GM21390 (cell line): ENCODE data around the gene MACF1.
"Not testable (repeated sequence)": the region's sequence is repeated elsewhere in the genome, so short reads cannot be mapped to it uniquely, and the experiment has no call there.

ENCODE experiments used
- ATAC-seq: cut with Tn5 transposase; IDR thresholded peaks from one replicate; pipeline ENCODE4 v1.9.1; 2021; ENCODE audit not compliant: unreplicated experiment

Gene MACF1

GRCh38 chr1:39508266-39508665 lies 303.8 kb downstream of the MACF1 start:
- no peak for ATAC-seq

GRCh38 chr1:39508857-39509305 lies 304.4 kb downstream of the MACF1 start:
- peak; percentile 20 for ATAC-seq

GRCh38 chr1:39509360-39510009 lies 305.0 kb downstream of the MACF1 start:
- peak; percentile 49 for ATAC-seq

GRCh38 chr1:39510570-39511186 lies 306.2 kb downstream of the MACF1 start:
- not testable (repeated sequence) for ATAC-seq

GRCh38 chr1:39511477-39511876 lies 307.0 kb downstream of the MACF1 start:
- ATAC-seq = not testable (repeated sequence)

GRCh38 chr1:39512234-39512847 lies 307.8 kb downstream of the MACF1 start:
- ATAC-seq = not testable (repeated sequence)

GRCh38 chr1:39514710-39515124 lies 310.2 kb downstream of the MACF1 start:
- ATAC-seq = not testable (repeated sequence)

GRCh38 chr1:39515131-39516086 lies 310.9 kb downstream of the MACF1 start:
- ATAC-seq = not testable (repeated sequence)

- not testable (repeated sequence) for ATAC-seq
Observed at GRCh38 chr1:39516841-39517240, 312.3 kb downstream of the MACF1 start.

- not testable (repeated sequence) for ATAC-seq
Observed at GRCh38 chr1:39517936-39518335, 313.4 kb downstream of the MACF1 start.

- not testable (repeated sequence) for ATAC-seq
Observed at GRCh38 chr1:39519376-39519775, 314.9 kb downstream of the MACF1 start.

- ATAC-seq = not testable (repeated sequence)
Observed at GRCh38 chr1:39522221-39522620, 317.7 kb downstream of the MACF1 start.

GRCh38 chr1:39522661-39523567 lies 318.4 kb downstream of the MACF1 start:
- no peak for ATAC-seq

GRCh38 chr1:39524171-39524570 lies 319.7 kb downstream of the MACF1 start:
- ATAC-seq = no peak

GRCh38 chr1:39524591-39525365 lies 320.3 kb downstream of the MACF1 start:
- ATAC-seq = no peak

GRCh38 chr1:39525366-39526165 lies 321.1 kb downstream of the MACF1 start:
- ATAC-seq = peak; percentile 95

- ATAC-seq = no peak
Observed at GRCh38 chr1:39526466-39527189, 322.1 kb downstream of the MACF1 start.

GRCh38 chr1:39527190-39527579 lies 322.7 kb downstream of the MACF1 start:
- ATAC-seq = not testable (repeated sequence)
